Esophagus squamous epithelium (tissue), 4 donors: ENCODE measurements around the gene MYOG.
A peak's percentile ranks its signal among the peaks of the same experiment; 100 is the strongest.

Experiments used
- POLR2A ChIP-seq, 4 donors: fragments of 450-650 bp; IDR thresholded peaks; one replicate each; pipeline ENCODE4 v1.6.1; 2017; ENCODE audit warnings: antibody characterized with exemption in 4 of 4, mild to moderate bottlenecking in 4 of 4, moderate library complexity in 3 of 4
- TF ChIP-seq, protein P1 (sequence below), 6 experiments: fragments of 450-650 bp in 4 of 6; fragments of 200-600 bp in 2 of 6; sonication (generic) in 2 of 6; IDR thresholded peaks; one replicate each; pipeline ENCODE4 v1.5.1; 2016 to 2019; ENCODE audit warnings: antibody characterized with exemption in 6 of 6, mild to moderate bottlenecking in 4 of 6, moderate library complexity in 4 of 6

DNA sequence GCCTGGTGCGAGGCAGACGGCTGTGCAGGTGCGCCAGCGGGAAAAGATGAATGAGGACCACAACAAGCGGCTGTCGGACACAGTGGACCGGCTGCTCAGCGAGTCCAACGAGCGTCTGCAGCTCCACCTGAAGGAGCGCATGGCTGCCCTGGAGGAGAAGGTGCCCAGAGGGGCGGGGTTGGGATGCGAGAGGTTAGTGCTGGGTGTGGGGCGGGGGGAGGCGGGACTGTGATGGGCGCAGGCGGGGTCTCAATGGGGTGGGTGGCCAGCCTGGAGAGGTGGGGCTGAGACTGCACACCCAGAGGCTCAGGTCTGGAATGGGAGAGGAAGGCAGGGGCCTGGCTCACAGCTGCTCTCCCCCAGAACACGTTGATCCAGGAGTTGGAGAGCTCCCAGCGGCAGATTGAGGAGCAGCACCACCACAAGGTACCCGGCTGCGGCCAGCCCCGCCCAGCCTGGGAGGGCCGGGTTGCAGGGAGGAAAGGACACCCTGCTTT, 37.2 kb downstream of the MYOG start:
- TF ChIP-seq, protein P1, sequence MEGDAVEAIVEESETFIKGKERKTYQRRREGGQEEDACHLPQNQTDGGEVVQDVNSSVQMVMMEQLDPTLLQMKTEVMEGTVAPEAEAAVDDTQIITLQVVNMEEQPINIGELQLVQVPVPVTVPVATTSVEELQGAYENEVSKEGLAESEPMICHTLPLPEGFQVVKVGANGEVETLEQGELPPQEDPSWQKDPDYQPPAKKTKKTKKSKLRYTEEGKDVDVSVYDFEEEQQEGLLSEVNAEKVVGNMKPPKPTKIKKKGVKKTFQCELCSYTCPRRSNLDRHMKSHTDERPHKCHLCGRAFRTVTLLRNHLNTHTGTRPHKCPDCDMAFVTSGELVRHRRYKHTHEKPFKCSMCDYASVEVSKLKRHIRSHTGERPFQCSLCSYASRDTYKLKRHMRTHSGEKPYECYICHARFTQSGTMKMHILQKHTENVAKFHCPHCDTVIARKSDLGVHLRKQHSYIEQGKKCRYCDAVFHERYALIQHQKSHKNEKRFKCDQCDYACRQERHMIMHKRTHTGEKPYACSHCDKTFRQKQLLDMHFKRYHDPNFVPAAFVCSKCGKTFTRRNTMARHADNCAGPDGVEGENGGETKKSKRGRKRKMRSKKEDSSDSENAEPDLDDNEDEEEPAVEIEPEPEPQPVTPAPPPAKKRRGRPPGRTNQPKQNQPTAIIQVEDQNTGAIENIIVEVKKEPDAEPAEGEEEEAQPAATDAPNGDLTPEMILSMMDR (IDR thresholded peaks at IDR 0.05), result peak in 1 of 6 experiments; percentile 17
- TF ChIP-seq POLR2A (IDR thresholded peaks at IDR 0.05), result no peak
